Ureter (tissue), 1 donor: ENCODE results near the gene CASP4. TPM values are rescaled to one million over a fixed set of nuclear protein-coding genes. Genes with fewer than 3 reads are reported as not detected.

ENCODE experiments used
- DNase-seq: peaks from one replicate; pipeline ENCODE4 v3.0.0-alpha.2; 2020; ENCODE audit warnings: low spot score
- total RNA-seq: library from RNA; stranded (reverse); gene quantifications from one replicate; pipeline ENCODE4 v1.2.4, GENCODE V29; 2023
- donor health status: DM: yes; HTN: yes; CAD: no.

The CASP4 gene
- total RNA-seq, 1 donor from 2014 or later: 70.6 TPM

DNA sequence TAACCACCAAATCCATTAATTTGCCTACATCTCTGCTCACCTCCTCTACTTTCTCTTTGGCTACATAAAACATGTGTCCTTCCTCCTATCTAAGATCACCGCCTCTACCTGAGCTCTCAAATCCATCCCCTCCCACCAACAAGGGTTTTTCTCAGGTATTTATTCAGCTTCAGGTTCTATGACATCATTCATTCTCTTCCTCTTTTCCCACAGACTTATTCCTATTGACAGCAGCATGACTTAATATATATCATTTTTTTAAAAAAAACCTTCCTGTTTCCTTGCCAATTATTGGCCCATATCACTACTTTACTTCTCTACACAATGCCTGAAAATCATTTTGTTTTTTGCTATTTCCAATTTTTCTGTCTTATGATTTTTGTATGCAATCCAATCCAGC lies 74.5 kb downstream of the CASP4 start:
- DNase-seq: no peak

Other genes starting within 250 kb of the CASP4 start
- 1.4 TPM for gene CASP12, start 70.1 kb downstream of the CASP4 start, total RNA-seq
- gene CASP5, start 54.6 kb upstream of the CASP4 start, total RNA-seq: not detected
- 39.6 TPM for gene CASP1, start 66.6 kb upstream of the CASP4 start, total RNA-seq
- gene CARD16, start 76.8 kb upstream of the CASP4 start, total RNA-seq: 14.3 TPM
- gene CARD18, start 171.2 kb upstream of the CASP4 start, total RNA-seq: not detected